ENCODE measurements around the gene EXOC3L4. TPM values are rescaled to one million over a fixed set of nuclear protein-coding genes. Genes with fewer than 3 reads are reported as not detected.
A peak's percentile ranks its signal among the peaks of the same experiment; 100 is the strongest.

Gene EXOC3L4
- total and polyA plus RNA-seq, 9 of the 15 experiments (the other 6 are each of a cell fraction or from before 2014, with no cell fraction given): 0.10 to 6.7 (median 0.98) TPM; not detected in 1

DNA sequence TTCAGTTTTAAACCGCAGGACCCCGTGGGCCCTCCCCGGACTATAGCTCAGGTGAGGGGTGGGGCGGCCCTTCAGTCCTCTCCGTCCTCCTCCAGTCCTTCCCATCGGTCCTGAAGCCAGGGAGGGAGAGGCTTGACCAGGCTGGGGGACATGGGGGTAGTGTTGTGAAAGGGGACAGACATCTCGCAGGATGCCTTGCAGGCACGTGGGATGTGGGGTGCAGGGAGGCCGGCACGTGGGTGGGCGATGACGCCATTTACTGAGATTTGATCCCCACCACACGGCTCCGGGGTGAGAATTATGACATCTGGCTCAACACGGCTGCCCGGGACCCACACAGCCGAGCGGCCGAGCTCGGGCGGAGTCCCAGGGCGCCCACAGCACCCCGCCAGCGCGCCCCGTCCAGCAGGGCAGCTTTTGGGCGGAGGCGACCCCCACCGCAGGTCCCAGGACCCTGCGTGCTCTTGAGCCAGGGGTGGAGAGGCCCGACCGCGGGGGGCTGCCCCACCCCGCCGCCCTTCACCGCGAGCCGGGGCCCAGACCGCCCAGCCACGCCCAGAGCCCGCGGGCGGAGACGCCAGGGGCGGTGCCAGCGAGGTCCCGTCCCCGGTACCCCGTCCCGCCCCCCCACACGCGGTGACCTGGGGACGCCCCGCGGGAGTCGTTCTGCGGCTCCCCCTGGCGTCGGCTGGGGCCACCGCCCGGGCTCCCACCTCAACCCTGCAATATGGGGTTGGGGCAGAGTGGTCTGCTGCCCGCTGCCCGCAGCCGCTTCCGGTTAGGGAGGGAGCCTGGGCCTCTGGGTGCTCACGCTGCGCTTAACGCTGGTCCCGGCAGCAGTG is 3.3 kb upstream of the EXOC3L4 start (continued):
- TF ChIP-seq NCOA2 (IDR thresholded peaks at IDR 0.05; ENCODE audit: partially characterized antibody in 2 of 2) (no peak), ERF (CRISPR knock-in tag; IDR thresholded peaks at IDR 0.05) (no peak), NFRKB (IDR thresholded peaks at IDR 0.05; ENCODE audit: low read depth) (no peak), ZNF75A (CRISPR knock-in tag; IDR thresholded peaks at IDR 0.05) (no peak), ZBTB7A (IDR thresholded peaks at IDR 0.05; ENCODE audit: borderline replicate concordance, control insufficient read depth, low read depth, low read length) (peak; percentile 77; the same call in 1 of the 2 replicates), CBFA2T3 (IDR thresholded peaks at IDR 0.05) (no peak), XRCC3 (IDR thresholded peaks at IDR 0.05) (no peak), MTF1 (CRISPR knock-in tag; IDR thresholded peaks at IDR 0.05; ENCODE audit: borderline replicate concordance) (no peak), ELF4 (CRISPR knock-in tag; IDR thresholded peaks at IDR 0.05) (no peak), SMARCB1 (IDR thresholded peaks at IDR 0.05; ENCODE audit: insufficient read length, low read depth) (no peak), HDAC8 (tag; IDR thresholded peaks at IDR 0.05) (no peak), PHF8 (IDR thresholded peaks at IDR 0.05; ENCODE audit: borderline replicate concordance, low read length) (no peak; the same call in 1 of the 2 replicates), PHF21A (IDR thresholded peaks at IDR 0.05; ENCODE audit: borderline replicate concordance, low read depth) (no peak), JUND (IDR thresholded peaks at IDR 0.05; ENCODE audit: borderline replicate concordance, low read depth, low read length) (no peak), JUND (tag; IDR thresholded peaks at IDR 0.05; ENCODE audit: borderline replicate concordance, low read depth, low read length) (no peak), RBM39 (optimal IDR thresholded peaks at IDR 0.05; ENCODE audit: low read depth, low read length) (no peak)
- TF ChIP-seq, protein P1, sequence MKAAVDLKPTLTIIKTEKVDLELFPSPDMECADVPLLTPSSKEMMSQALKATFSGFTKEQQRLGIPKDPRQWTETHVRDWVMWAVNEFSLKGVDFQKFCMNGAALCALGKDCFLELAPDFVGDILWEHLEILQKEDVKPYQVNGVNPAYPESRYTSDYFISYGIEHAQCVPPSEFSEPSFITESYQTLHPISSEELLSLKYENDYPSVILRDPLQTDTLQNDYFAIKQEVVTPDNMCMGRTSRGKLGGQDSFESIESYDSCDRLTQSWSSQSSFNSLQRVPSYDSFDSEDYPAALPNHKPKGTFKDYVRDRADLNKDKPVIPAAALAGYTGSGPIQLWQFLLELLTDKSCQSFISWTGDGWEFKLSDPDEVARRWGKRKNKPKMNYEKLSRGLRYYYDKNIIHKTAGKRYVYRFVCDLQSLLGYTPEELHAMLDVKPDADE (conservative IDR thresholded peaks at IDR 0.05; ENCODE audit: control insufficient read depth, low read depth, low read length): no peak
- TF ChIP-seq, protein P2, sequence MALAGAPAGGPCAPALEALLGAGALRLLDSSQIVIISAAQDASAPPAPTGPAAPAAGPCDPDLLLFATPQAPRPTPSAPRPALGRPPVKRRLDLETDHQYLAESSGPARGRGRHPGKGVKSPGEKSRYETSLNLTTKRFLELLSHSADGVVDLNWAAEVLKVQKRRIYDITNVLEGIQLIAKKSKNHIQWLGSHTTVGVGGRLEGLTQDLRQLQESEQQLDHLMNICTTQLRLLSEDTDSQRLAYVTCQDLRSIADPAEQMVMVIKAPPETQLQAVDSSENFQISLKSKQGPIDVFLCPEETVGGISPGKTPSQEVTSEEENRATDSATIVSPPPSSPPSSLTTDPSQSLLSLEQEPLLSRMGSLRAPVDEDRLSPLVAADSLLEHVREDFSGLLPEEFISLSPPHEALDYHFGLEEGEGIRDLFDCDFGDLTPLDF (CRISPR knock-in tag; IDR thresholded peaks at IDR 0.05): no peak
- TF ChIP-seq, protein P3, sequence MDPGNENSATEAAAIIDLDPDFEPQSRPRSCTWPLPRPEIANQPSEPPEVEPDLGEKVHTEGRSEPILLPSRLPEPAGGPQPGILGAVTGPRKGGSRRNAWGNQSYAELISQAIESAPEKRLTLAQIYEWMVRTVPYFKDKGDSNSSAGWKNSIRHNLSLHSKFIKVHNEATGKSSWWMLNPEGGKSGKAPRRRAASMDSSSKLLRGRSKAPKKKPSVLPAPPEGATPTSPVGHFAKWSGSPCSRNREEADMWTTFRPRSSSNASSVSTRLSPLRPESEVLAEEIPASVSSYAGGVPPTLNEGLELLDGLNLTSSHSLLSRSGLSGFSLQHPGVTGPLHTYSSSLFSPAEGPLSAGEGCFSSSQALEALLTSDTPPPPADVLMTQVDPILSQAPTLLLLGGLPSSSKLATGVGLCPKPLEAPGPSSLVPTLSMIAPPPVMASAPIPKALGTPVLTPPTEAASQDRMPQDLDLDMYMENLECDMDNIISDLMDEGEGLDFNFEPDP (CRISPR knock-in tag; IDR thresholded peaks at IDR 0.05): no peak
- TF ChIP-seq, protein P4, sequence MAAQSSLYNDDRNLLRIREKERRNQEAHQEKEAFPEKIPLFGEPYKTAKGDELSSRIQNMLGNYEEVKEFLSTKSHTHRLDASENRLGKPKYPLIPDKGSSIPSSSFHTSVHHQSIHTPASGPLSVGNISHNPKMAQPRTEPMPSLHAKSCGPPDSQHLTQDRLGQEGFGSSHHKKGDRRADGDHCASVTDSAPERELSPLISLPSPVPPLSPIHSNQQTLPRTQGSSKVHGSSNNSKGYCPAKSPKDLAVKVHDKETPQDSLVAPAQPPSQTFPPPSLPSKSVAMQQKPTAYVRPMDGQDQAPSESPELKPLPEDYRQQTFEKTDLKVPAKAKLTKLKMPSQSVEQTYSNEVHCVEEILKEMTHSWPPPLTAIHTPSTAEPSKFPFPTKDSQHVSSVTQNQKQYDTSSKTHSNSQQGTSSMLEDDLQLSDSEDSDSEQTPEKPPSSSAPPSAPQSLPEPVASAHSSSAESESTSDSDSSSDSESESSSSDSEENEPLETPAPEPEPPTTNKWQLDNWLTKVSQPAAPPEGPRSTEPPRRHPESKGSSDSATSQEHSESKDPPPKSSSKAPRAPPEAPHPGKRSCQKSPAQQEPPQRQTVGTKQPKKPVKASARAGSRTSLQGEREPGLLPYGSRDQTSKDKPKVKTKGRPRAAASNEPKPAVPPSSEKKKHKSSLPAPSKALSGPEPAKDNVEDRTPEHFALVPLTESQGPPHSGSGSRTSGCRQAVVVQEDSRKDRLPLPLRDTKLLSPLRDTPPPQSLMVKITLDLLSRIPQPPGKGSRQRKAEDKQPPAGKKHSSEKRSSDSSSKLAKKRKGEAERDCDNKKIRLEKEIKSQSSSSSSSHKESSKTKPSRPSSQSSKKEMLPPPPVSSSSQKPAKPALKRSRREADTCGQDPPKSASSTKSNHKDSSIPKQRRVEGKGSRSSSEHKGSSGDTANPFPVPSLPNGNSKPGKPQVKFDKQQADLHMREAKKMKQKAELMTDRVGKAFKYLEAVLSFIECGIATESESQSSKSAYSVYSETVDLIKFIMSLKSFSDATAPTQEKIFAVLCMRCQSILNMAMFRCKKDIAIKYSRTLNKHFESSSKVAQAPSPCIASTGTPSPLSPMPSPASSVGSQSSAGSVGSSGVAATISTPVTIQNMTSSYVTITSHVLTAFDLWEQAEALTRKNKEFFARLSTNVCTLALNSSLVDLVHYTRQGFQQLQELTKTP (IDR thresholded peaks at IDR 0.05; ENCODE audit: low read depth in 1 of 2, partially characterized antibody in 2 of 2): no peak
